Measurements from ENCODE around the gene TRERF1.

DNA sequence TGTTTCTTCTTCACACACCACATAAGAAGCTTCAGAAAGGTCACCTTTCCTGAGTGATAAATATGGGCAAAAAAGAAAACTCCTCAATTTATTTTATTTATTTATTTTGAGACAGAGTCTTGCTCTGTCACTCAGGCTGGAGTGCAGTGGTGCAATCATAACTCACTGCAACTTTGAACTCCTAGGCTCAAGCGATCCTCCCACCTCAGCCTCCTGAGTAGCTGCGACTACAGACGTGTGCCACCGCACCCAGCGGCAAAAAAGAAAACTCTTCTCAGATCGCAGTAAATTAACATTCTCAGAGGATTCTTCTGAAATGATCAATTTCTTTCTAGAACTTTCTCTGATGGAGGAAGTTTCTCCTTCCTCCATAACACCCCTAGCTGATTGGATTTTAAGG, 111.2 kb downstream of the TRERF1 start:
- TF ChIP-seq, protein P1, sequence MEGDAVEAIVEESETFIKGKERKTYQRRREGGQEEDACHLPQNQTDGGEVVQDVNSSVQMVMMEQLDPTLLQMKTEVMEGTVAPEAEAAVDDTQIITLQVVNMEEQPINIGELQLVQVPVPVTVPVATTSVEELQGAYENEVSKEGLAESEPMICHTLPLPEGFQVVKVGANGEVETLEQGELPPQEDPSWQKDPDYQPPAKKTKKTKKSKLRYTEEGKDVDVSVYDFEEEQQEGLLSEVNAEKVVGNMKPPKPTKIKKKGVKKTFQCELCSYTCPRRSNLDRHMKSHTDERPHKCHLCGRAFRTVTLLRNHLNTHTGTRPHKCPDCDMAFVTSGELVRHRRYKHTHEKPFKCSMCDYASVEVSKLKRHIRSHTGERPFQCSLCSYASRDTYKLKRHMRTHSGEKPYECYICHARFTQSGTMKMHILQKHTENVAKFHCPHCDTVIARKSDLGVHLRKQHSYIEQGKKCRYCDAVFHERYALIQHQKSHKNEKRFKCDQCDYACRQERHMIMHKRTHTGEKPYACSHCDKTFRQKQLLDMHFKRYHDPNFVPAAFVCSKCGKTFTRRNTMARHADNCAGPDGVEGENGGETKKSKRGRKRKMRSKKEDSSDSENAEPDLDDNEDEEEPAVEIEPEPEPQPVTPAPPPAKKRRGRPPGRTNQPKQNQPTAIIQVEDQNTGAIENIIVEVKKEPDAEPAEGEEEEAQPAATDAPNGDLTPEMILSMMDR (IDR thresholded peaks at IDR 0.05; ENCODE audit: poor library complexity), result no peak
- TF ChIP-seq EZH2 (IDR thresholded peaks at IDR 0.05; ENCODE audit: borderline replicate concordance) (no peak), EZH2phosphoT487 (IDR thresholded peaks at IDR 0.05; ENCODE audit: low read depth, severe bottlenecking, unreplicated experiment) (no peak)
